ENCODE results near the gene CBFA2T3. TPM values are rescaled to one million over a fixed set of nuclear protein-coding genes. Genes with fewer than 3 reads are reported as not detected.

The CBFA2T3 gene
- total RNA-seq, 1 experiment from 2014 or later, result 2.1 TPM

DNA sequence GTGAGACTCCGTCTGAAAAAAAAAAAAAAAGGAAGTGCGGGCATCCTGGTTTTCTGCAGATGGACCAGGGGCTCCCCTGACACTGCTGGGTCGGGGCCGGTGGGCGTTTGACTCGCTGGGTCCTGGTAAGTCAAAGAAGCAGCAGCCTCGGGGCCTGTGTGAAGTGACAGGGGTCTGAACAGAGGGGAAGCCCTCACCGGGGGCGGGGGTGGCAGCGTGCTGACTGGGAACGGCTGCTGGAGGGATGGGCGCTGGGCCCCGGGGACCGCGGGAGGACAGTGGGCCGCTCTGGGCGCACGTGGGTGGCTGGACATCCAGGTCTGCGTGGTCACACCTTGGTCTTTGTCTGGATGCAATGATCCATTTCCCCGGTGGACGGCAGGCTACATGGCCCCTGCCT, 128.4 kb downstream of the CBFA2T3 start:
- TF ChIP-seq CTCF (IDR thresholded peaks at IDR 0.05; ENCODE audit: insufficient read depth in 1 of 2, low read depth in 1 of 2, low read length in 1 of 2, severe bottlenecking in 1 of 2, unreplicated experiment in 1 of 2), result no peak
- Histone ChIP-seq H3K36me3 (ENCODE audit: control insufficient read depth, insufficient read depth, low read length) (peaks cover 1% of the 10 kb centered on the region; the same call in 1 of the 2 replicates), H3K4me1 (no peaks in the 10 kb centered on the region), H3K9me3 (no peaks in the 10 kb centered on the region), H3K4me3 (ENCODE audit: low read depth, low read length) (no peak overlapping the region), H3K27me3 (replicated peaks; ENCODE audit: control insufficient read depth, insufficient read depth, low read length) (no peaks in the 10 kb centered on the region)
- Mint-ChIP-seq H3K4me1 (ENCODE audit: low read depth, unreplicated experiment) (no peaks in the 10 kb centered on the region), H3K27ac (ENCODE audit: unreplicated experiment) (no peak overlapping the region), H3K9me3 (ENCODE audit: unreplicated experiment) (no peaks in the 10 kb centered on the region), H3K36me3 (ENCODE audit: insufficient read depth, unreplicated experiment) (peaks cover 11% of the 10 kb centered on the region), H3K27me3 (ENCODE audit: insufficient read depth, unreplicated experiment) (no peaks in the 10 kb centered on the region), H3K4me3 (ENCODE audit: unreplicated experiment) (no peak overlapping the region)
- intact Hi-C loops (cut with micrococcal nuclease; ENCODE audit: unreplicated experiment), result no loop called here
- ChIA-PET POLR2A (no interaction called here), CTCF (no interaction called here)
- BruUV-seq (replicated peaks), result no TSS peak
- DNase-seq, result no peak

DNA sequence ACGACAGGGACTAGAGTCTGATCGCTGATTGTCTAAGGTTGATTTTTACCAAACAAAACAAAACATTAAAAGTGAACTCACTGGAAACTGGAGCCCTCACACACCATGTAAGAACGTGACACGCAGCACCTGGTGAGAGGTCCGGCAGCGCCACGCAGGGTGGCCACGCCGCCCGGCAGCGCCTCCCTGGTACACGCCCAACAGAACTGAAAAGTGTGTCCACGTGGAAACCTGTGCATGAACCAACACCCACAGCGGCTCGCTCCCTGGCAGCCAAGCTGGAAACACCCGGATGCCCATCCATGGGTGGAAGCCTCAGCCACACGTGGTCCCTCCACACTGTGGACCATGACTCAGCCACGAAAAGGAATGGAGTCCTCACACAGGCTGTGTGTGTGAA, 129.4 kb downstream of the CBFA2T3 start:
- Mint-ChIP-seq H3K36me3 (ENCODE audit: insufficient read depth, unreplicated experiment) (peaks cover 10% of the 10 kb centered on the region), H3K27ac (ENCODE audit: unreplicated experiment) (no peak overlapping the region), H3K9me3 (ENCODE audit: unreplicated experiment) (no peaks in the 10 kb centered on the region), H3K4me3 (ENCODE audit: unreplicated experiment) (no peak overlapping the region), H3K4me1 (ENCODE audit: low read depth, unreplicated experiment) (no peaks in the 10 kb centered on the region), H3K27me3 (ENCODE audit: insufficient read depth, unreplicated experiment) (no peaks in the 10 kb centered on the region)
- no peak for DNase-seq
- TF ChIP-seq CTCF (IDR thresholded peaks at IDR 0.05; ENCODE audit: insufficient read depth in 1 of 2, low read depth in 1 of 2, low read length in 1 of 2, severe bottlenecking in 1 of 2, unreplicated experiment in 1 of 2), result no peak
- Histone ChIP-seq H3K4me1 (no peaks in the 10 kb centered on the region), H3K9me3 (no peaks in the 10 kb centered on the region), H3K4me3 (ENCODE audit: low read depth, low read length) (no peak overlapping the region), H3K36me3 (ENCODE audit: control insufficient read depth, insufficient read depth, low read length) (peaks cover 3% of the 10 kb centered on the region; the same call in 1 of the 2 replicates), H3K27me3 (replicated peaks; ENCODE audit: control insufficient read depth, insufficient read depth, low read length) (no peaks in the 10 kb centered on the region)
- CTCF ChIA-PET, result no interaction called here
- BruUV-seq (replicated peaks), result no TSS peak
- POLR2A ChIA-PET, result no interaction called here
- intact Hi-C loops (cut with micrococcal nuclease; ENCODE audit: unreplicated experiment), result no loop called here

DNA sequence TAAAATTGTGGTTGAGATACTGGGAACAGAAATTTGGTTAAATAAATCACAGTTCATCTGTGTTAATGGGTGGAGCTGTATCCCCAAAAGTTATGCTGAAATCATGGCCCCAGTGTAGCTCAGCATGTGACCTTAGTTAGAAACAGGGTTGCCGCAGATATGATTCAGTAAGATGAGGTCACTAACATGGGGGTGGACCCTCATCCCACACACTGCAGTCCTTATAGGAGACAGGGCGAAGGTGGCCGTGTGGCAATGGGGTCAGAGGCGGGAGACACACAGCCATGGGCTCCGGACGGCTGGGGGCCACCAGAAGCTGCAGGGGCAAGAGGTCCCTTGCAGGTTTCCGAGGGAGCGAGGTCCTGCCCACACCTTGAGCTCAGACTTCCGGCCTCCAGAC, 130.9 kb downstream of the CBFA2T3 start:
- Histone ChIP-seq H3K4me1 (no peaks in the 10 kb centered on the region), H3K36me3 (ENCODE audit: control insufficient read depth, insufficient read depth, low read length) (peaks cover 3% of the 10 kb centered on the region), H3K4me3 (ENCODE audit: low read depth, low read length) (no peak overlapping the region), H3K27me3 (replicated peaks; ENCODE audit: control insufficient read depth, insufficient read depth, low read length) (no peaks in the 10 kb centered on the region), H3K9me3 (no peaks in the 10 kb centered on the region)
- no peak for DNase-seq
- peaks cover 11% of the 10 kb centered on the region for H3K36me3 Mint-ChIP-seq (ENCODE audit: insufficient read depth, unreplicated experiment)
- ChIA-PET CTCF (interaction anchor here (0.7 kb wide), 1 partner anchor 11 kb away, joined by 3 read pairs; the partner anchor contains the start of genes GALNS and TRAPPC2L), POLR2A (no interaction called here)
- H3K9me3 Mint-ChIP-seq (ENCODE audit: unreplicated experiment), result no peaks in the 10 kb centered on the region
- intact Hi-C loops (cut with micrococcal nuclease; ENCODE audit: unreplicated experiment), result no loop called here
- no peak overlapping the region for H3K4me3 Mint-ChIP-seq (ENCODE audit: unreplicated experiment)
- no peaks in the 10 kb centered on the region for H3K4me1 Mint-ChIP-seq (ENCODE audit: low read depth, unreplicated experiment)
- no peaks in the 10 kb centered on the region for H3K27me3 Mint-ChIP-seq (ENCODE audit: insufficient read depth, unreplicated experiment)
- no peak overlapping the region for H3K27ac Mint-ChIP-seq (ENCODE audit: unreplicated experiment)
- no peak for TF ChIP-seq CTCF (IDR thresholded peaks at IDR 0.05; ENCODE audit: insufficient read depth in 1 of 2, low read depth in 1 of 2, low read length in 1 of 2, severe bottlenecking in 1 of 2, unreplicated experiment in 1 of 2)
- BruUV-seq (replicated peaks), result no TSS peak

Measured in Caco-2 (cell line).